Eye (tissue), 1 donor: ENCODE results near the gene TSPAN3.

Experiments used
- DNase-seq: peaks from one replicate; pipeline ENCODE4 v3.0.0-alpha.2; 2015

The TSPAN3 gene

GRCh38 chr15:77021803-77022381, 49.0 kb downstream of the TSPAN3 start:
- DNase-seq, result no peak

- DNase-seq, result no peak
Measured at GRCh38 chr15:77021088-77021481, 49.8 kb downstream of the TSPAN3 start.

- no peak for DNase-seq
Measured at GRCh38 chr15:77020348-77021087, 50.4 kb downstream of the TSPAN3 start.

GRCh38 chr15:77019521-77020331, 51.2 kb downstream of the TSPAN3 start:
- no peak for DNase-seq

- no peak for DNase-seq
Measured at GRCh38 chr15:77018796-77019505, 52.0 kb downstream of the TSPAN3 start.

- no peak for DNase-seq
Measured at GRCh38 chr15:77017761-77018720, 52.9 kb downstream of the TSPAN3 start.

- DNase-seq, result no peak
Measured at GRCh38 chr15:77017091-77017660, 53.7 kb downstream of the TSPAN3 start.

GRCh38 chr15:77016321-77016695, 54.6 kb downstream of the TSPAN3 start:
- DNase-seq, result no peak

- DNase-seq, result no peak
Measured at GRCh38 chr15:77015646-77016320, 55.1 kb downstream of the TSPAN3 start.

GRCh38 chr15:77014132-77015081, 56.5 kb downstream of the TSPAN3 start:
- DNase-seq, result no peak

- DNase-seq, result no peak
Measured at GRCh38 chr15:77013776-77014131, 57.2 kb downstream of the TSPAN3 start.

- DNase-seq, result no peak
Measured at GRCh38 chr15:77012868-77013267, 58.0 kb downstream of the TSPAN3 start.

GRCh38 chr15:77012117-77012712, 58.7 kb downstream of the TSPAN3 start:
- DNase-seq, result no peak

- no peak for DNase-seq
Measured at GRCh38 chr15:77010857-77011256, 60.1 kb downstream of the TSPAN3 start.

GRCh38 chr15:77010312-77010686, 60.6 kb downstream of the TSPAN3 start:
- no peak for DNase-seq

- DNase-seq, result no peak
Measured at GRCh38 chr15:77009646-77010311, 61.1 kb downstream of the TSPAN3 start.

- no peak for DNase-seq
Measured at GRCh38 chr15:77009176-77009575, 61.7 kb downstream of the TSPAN3 start.

GRCh38 chr15:77004189-77004588, 66.7 kb downstream of the TSPAN3 start:
- DNase-seq, result no peak
